NCI-H1694 (cell line): ENCODE measurements around the gene TMPRSS9.

ENCODE experiments used
- DNase-seq: peaks from one replicate; lab custom pipeline; 2025; lab: John Stamatoyannopoulos, UW

Gene TMPRSS9

GRCh38 chr19:2329501-2329916 is 30.6 kb upstream of the TMPRSS9 start:
- DNase-seq: no peak

DNA sequence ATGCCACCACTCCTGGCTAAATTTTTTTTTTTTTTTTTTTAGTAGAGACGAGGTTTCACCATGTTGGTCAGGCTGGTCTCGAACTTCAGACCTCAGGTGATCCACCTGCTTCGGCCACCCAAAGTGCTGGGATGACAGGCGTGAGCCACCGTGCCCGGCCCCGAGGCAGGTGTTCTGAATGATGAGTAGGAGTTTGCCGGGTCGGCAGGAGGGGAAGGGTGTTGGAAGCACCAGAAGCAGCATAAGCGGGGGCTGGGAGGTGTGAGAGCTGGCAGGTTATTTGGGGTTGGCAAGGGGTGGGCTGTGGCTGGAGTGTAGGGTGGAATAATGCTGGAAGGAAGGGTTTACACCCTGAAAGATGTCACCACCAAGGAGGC is 29.8 kb upstream of the TMPRSS9 start:
- no peak for DNase-seq

- DNase-seq: no peak
Measured at GRCh38 chr19:2330632-2331284, 29.3 kb upstream of the TMPRSS9 start.

DNA sequence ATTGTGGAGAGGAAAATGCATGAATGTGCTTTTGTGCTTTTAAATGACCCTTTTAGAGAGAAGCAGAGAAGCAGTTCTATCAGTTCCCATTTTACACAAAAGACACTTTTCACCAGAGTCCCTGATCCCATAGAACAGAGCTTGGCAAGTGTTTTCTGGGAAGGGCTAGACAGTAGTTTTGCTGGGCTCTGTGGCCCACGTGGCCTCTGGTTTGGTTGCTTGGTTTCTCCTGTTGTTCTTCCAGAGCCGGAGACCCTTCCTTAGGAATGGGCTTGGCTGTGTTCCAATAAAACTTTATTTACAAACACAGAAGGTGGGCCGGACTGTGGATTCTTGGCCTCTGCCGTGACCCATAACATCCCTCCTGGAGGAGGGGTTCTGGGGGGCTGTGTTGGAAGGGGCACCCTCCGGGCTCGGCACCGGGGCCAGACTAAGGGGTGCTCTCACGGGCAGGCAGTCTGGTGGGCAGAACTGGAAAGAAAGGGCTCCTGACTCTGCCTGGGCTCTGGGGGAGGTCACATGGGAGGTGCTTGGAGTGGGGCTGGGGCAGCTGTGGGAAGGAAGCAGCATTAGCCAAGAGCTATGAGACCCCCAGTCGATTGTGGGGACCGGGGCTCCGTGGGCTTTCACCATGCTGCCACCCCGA is 28.3 kb upstream of the TMPRSS9 start:
- no peak for DNase-seq

- peak; percentile 25 for DNase-seq
Measured at GRCh38 chr19:2332341-2333026, 27.6 kb upstream of the TMPRSS9 start.

GRCh38 chr19:2333027-2333806 is 26.8 kb upstream of the TMPRSS9 start:
- no peak for DNase-seq

- DNase-seq: no peak
Measured at GRCh38 chr19:2333807-2334211, 26.3 kb upstream of the TMPRSS9 start.

- DNase-seq: no peak
Measured at GRCh38 chr19:2334426-2334825, 25.6 kb upstream of the TMPRSS9 start.

DNA sequence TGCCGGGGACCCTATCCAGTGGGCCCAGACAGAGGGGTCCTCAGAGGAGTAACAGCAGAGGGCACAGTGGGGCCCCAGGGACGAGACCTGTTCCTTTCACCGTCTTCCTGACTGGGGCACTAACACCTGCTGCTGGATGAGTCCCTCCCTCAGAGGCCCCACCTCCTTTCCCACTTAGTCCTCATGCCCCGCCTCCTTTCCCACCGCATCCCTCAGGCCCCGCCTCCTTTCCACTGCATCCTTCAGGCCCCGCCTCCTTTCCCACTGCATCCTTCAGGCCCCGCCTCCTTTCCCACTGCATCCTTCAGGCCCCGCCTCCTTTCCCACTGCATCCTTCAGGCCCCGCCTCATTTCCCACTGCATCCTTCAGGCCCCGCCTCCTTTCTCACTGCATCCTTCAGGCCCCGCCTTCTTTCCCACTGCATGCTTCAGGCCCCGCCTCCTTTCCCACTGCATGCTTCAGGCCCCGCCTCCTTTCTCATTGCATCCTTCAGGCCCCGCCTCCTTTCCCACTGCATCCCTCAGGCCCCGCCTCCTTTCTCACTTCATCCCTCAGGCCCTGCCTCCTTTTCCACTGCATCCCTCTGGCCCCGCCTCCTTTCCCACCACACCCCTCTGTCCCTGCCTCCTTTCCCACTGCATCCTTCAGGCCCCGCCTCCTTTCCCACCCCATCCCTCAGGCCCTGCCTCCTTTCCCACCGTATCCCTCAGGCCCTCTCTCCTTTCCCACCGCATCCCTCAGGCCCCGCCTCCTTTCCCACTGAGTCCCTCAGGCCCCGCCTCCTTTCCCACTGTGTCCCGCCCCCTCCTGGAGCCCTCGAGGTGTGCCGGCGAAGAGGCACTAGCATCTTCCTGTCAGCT is 24.8 kb upstream of the TMPRSS9 start:
- no peak for DNase-seq

DNA sequence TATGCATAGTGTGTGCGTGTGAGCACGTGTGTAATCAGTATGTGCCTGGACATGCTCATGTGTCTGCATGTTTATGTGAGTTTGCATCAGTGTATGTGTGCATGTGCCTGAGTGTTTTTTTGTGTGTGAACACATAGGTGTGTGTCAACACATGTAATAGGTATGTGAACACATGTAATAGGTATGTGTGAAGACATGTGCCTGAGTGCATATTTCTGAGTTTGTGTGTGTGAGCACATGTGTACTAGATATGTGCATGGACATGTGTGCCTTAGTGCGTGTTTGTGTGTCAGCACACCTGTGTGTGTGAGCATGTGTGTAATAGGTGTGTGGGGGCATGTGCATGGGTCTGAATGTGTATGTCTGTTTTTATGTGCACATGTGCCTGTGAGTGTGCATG is 24.2 kb upstream of the TMPRSS9 start:
- DNase-seq: no peak

GRCh38 chr19:2336528-2337328 is 23.3 kb upstream of the TMPRSS9 start:
- DNase-seq: no peak

DNA sequence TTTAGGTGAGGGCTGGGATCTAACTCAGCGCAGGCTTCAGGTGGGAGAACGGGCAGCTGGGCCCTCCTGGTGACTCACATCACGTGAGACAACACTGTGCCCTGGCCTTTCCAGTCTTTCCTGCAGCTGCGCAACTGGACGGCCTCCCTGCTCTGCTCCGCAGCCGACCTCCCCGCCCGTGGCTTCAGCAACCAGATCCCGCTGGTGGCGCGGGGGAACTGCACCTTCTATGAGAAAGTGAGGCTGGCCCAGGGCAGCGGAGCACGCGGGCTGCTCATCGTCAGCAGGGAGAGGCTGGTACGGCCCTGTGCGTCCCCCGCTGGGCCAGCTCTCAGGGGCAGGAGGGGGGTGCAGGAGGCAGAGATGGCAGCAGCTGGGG is 22.7 kb upstream of the TMPRSS9 start:
- peak; percentile 40 for DNase-seq

- DNase-seq: no peak
Measured at GRCh38 chr19:2338055-2338615, 21.9 kb upstream of the TMPRSS9 start.

DNA sequence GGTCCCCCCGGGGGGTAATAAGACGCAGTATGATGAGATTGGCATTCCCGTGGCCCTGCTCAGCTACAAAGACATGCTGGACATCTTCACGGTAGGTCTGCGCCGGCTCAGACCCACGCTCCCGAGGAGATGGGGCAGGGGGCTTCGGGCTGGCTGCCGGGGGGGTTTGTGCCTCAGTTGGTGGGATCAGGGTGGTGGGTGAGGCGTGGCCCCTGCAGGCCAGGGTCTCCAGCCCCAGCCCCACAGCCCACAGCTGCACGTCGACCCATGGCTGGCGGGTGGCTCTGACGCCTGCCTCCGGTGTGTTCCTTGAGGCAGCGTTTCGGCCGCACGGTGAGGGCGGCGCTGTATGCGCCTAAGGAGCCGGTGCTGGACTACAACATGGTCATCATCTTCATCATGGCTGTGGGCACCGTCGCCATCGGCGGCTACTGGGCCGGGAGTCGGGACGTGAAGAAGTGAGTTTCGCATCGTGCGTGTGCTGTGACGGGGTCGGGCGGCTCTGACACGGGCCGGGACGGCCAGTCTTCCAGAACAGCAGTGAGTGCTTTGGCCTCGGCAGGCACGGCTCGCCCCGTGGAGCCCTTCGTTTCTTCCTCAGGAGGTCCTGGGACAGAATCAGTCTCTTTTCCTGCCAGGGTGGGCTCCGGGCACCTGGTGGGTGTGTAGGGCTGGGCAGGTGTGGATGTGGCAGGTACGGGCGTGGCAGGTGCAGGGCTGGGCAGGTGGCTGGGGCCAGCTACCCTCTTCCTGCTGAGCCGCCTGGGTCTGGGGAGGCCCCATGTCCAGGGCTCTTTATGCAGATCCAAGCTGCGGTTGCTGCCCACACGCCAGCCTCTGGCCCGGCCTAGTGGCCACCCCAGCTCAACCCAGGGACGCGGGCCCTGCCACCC is 21.1 kb upstream of the TMPRSS9 start:
- no peak for DNase-seq

GRCh38 chr19:2339644-2340310 is 20.3 kb upstream of the TMPRSS9 start:
- DNase-seq: no peak

GRCh38 chr19:2340496-2341243 is 19.4 kb upstream of the TMPRSS9 start:
- no peak for DNase-seq

GRCh38 chr19:2341244-2341751 is 18.8 kb upstream of the TMPRSS9 start:
- peak; percentile 30 for DNase-seq

- DNase-seq: no peak
Measured at GRCh38 chr19:2341982-2342381, 18.1 kb upstream of the TMPRSS9 start.
